GM18505 (cell line): ENCODE results near the gene OTOF.

Source experiments
- ATAC-seq: cut with Tn5 transposase; IDR thresholded peaks from one replicate; pipeline ENCODE4 v1.9.1; 2021; ENCODE audit not compliant: unreplicated experiment
- POLR2A ChIP-seq: IDR thresholded peaks from 4 replicates; pipeline ENCODE4 v1.6.1; 2011; ENCODE audit warnings: borderline replicate concordance; ENCODE audit not compliant: insufficient read depth, insufficient read length; ENCODE audit errors: extremely low read depth

The OTOF gene

DNA sequence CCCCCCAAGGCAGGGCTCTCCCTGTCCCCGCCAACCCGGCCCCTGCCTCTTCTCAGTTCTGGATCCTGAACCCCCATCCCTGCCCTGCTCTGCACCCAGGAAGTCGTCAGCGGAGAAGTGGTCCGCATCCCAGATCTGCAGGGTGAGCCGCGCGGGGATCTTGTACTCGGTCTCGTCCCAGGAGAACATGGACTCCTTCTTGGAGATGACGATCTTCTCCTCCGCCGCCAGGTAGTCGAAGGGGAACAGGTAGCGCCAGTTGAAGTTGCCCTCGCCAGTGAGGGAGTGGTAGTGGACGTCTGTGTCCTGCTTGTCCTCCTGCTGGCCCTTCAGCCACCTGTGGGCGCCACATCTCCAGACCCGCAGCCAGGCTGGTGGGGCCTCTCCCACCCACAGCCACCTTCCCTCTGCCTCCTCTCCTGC, 16.3 kb downstream of the OTOF start:
- no peak for TF ChIP-seq POLR2A
- ATAC-seq, result no peak

DNA sequence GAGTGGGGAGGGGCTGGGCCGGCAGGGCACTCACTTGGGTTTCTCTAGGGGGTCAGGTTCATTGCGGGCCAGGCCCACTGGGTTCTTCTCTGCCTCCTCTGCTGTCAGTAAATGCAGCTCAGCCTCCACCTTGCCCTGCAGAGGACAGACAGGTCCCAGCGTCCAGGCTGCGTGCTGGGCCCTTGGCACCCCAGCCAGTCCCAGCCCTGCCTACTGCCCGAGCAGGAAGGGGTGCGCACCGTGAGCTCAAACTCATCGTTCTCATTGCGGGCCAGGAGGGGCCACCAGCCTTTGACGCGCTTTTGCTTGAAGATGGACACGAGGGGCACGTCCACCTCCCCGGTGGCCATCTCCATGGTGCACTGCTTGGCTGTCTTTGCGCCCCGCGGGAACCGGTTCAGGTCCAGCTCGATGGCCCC, 17.3 kb downstream of the OTOF start:
- no peak for TF ChIP-seq POLR2A
- no peak for ATAC-seq

- TF ChIP-seq POLR2A, result no peak
- no peak for ATAC-seq
Measured at GRCh38 chr2:26459991-26460612, 17.8 kb downstream of the OTOF start.

DNA sequence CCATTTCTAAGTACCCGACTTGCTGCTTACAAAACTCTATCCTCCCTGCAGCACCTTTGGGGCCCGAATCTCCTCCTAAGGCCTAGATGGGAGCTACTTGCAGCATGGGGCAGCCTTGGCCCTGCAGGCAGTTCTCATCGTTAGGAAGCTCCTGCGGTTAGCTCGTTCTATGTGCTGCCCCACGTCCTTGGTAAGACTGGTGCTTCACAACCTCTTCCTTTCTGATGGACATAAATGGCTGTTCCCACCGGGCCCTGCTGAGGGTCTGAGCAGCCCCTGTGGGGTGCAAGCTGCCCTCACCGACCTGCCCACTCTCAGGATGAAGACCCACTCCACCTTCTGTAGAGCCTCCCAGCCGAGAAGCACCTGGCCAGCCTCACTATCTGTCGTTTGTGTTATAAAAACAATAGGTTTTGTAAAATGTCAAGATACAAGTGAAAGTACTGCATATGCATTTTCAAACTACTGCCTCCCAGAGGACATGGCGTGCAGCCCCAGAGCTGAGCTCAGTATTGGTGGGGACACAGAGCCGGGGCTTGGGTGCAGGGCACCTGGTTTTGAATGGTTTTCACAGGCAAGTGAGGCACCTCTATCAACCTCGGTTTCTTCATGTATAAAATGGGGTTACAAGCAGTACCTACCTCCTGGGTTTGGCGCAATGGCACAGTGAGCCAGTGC, 19.4 kb downstream of the OTOF start:
- no peak for TF ChIP-seq POLR2A
- ATAC-seq, result no peak

DNA sequence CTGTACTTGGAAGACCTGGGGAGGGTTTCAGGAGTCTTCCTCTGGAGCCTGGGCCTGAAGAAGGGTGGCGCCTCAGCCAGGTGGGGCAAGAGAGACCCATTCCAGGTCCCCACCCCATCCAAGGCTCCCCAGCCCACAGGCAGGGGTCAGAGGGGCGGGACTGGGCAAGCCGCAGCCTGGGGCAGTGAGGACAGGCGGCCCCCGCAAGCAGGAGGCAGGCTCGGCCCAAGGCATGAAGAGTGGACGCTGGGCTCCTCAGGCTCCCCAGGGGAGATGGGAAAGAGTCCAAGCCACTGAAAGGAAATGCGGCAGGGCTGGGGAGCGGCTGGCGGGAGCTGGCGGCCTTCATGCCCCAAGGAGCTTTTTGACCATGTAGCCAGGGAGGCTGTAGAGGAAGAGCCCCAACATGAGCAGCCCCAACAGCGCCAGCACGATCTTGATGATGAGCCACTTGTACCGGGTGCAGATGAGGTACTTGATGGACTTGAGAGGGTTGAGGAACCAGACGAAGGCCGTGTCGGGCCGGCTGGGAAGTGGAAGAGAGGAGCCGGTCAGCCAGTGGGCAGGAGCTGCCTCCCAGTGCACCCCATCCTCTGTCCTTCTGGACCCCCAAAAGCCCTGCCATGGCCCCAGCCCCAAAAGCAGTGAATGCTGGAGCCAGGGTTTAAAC, 20.1 kb downstream of the OTOF start:
- no peak for ATAC-seq
- TF ChIP-seq POLR2A, result no peak

DNA sequence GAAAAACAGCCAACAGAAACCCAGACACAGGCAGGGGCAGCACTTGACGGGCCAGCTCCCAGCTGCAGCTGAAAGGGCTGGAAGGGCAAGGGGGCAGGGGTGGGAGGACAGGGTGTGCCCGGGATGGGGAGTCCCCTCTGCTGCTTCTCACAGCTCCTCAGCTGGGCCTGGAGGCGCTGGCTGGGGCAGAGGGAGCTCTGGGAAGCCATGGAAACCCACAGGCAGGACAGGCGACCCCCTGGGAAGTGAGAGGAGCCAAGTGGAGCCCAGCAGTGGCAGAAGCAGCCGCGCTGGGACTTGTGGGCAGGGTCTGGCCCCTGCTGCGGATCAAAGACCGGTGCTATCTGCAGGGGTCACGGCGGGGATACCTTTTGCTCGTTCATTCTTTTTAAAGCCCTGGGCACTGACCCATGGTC, 20.7 kb downstream of the OTOF start:
- TF ChIP-seq POLR2A, result no peak
- no peak for ATAC-seq

DNA sequence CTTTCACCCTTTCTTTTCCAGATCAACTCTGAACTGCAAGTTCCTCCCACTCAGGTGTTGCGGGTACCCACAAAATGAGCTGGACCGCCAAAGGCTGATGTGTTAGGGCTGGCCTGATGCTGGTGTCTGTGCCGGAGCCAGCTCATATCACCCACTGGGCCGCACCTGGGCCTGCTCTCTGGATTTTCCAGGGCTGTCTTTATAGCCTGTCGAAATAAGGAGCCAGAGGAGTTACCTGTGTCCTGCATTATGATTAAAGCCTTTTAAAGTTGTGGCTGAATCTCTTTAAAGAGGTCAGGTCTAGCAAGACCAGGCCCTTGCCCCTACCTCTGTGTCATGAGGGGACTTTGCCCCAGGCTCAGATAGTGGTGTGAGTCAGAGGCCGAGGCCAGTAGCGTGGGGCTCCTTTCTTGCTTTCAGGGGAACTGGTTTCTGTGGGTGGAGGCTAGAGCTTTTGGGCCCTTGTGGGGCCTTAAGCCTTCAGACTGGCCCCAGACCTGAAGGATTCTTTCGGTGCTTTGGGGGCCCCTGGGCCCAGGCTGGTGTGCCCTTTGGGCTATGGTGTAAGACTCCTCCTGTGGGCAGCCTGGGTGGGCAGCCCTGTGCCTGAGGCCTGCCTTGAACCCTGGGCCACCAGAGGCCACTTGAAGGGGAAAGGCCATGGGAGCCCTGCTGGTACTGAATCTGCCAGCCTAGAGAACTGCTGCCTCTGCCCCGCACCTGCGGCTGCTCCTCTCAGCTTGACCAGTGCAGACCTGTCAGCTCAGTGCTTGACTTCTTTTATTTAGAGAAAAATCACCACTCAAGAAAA, 21.3 kb downstream of the OTOF start:
- TF ChIP-seq POLR2A, result no peak
- ATAC-seq, result no peak

DNA sequence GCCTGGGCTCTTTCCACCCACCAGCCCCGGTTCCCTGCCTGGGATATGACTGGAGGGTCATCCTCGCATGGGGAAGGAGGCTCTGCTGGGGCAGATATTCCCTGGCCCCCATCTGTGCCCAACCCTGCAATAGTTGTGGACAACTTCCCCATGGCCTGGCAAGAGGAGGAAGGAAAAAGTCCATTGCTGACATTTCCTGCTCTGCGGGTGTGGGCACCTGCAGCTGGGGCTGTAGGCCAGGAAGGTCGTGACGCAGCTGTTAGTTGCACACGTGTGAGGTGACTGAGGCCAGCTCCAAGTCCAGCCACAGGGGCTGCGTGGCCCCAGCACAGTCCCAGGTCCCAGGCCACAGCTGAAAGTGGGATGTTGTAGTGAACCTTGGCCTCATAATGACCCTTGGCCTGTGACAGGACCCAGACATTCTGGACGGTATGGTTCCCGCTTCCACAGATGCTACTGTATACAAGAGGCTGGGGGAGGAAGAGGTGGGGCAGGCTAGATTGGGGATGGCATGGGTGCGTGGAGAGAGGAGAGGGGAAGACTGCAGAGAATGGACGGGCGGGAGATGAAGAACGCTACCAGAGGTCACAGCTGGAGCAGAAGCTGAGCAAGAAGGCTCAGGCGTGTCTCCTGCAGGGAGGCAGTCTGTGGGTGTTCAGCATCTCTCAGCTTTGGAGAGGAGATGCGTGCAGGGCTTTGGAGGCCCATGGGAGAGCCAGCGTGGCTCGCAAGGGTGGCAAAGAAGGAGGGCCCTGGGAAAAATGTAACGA, 22.1 kb downstream of the OTOF start:
- no peak for TF ChIP-seq POLR2A
- ATAC-seq, result no peak

DNA sequence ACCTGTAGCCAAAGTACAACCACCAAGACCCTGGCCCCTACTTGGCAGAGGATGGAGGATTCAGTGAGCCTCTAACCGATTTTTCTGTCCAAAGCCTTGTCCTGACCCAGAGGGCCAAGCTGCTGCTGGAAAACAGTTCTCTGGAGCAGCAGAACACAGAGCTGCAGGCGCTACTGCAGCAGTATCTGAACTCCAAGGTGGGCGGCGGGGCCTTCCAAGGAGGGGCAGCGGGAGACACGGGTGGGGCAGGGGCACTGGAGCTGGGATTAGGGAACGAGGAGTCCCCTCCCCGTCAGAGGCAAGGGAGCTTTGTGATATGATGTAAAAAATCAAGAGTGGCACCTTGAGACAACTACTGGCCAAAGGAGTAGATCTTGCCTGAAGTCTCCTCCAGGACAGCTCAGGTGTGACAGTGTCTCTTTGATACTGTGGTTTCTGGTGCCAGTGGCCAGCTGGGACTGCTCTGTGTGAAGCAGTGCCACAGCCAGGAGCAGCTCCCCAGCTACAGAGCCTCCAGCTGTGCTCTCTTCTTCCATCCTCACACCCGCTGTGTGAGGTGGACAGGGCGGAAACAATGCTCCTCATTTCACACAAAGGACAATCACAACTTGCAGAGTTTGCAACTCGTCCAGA, 22.8 kb downstream of the OTOF start:
- no peak for ATAC-seq
- no peak for TF ChIP-seq POLR2A

DNA sequence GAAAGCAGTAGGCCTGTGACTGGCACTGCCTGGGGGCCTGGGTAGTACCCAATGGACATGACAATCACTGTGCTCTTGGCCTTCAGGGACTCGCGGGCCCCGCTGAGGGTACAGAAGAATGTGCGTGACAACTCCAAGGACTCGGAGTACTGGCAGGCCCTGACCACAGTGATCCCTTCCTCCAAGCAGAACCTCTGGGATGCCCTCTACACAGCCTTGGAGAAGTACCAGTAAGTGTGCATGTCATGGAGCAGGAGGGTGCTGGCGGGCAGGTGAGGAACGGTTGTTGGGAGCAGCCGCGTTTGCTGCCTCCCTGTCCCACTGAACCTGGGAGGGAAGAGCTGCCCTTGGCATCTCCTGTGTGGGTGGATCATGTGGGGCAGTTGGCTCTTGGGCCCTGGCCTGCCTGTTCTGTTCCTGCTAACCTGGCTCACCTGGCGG, 23.3 kb downstream of the OTOF start:
- no peak for TF ChIP-seq POLR2A
- no peak for ATAC-seq

- no peak for ATAC-seq
- TF ChIP-seq POLR2A, result no peak
Measured at GRCh38 chr2:26453421-26454329, 24.2 kb downstream of the OTOF start.
